ENCODE measurements around the gene NKX6-2.

The NKX6-2 gene

GRCh38 chr10:132783940-132784865 lies 1.7 kb downstream of the NKX6-2 start:
- TF ChIP-seq Cebpa-rat (IDR thresholded peaks at IDR 0.05), result no peak
- Histone ChIP-seq H3K27ac (no peak overlapping the region), H3K27me3 (peaks cover 24% of the 10 kb centered on the region), H3K36me3 (peaks cover 27% of the 10 kb centered on the region), H3K9ac (no peak overlapping the region), H4K20me1 (peaks cover 7% of the 10 kb centered on the region; the same call in 1 of the 2 replicates), H3K4me3 (peak overlapping the region; percentile 22; the same call in 1 of the 2 replicates), H3K4me1 (peaks cover 13% of the 10 kb centered on the region), H3K4me2 (no peak overlapping the region), H3K9me3 (peaks cover 54% of the 10 kb centered on the region)

DNA sequence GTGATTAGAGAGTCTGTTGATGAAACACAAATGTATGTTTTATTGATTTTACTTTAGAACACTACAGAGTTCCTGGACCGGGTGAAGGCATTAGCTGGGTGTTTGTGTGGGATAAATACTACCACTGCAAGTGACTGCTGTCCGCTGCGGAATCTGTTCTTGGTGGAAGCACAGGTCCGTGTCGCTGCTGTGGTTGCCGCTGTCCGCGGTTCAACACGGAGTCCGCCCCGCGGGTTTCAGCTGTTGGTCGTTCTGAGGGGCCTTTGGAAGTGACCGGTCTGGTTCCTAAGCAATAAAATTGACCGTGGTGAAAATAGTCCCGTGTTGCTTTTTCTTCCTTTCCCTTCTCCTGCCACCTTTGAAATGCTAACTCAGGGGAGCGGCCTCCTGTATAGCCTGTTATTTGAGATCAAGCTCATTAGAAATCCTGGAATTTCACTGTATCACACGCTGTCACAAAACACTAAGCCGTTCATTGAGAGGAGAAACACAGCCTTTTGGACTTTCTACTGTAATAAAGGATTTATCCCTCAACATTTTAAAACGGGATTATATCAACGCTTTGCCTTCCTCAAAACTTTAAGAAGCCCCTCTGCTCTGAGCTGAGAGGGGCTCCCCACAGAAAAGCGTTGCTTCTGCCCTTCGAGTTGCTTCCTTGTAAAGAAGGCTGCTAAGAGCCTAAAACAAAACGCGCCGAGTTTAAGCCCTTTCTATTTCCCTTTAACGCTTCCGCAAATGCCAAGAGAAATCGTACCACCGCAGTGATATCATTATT lies 2.6 kb downstream of the NKX6-2 start:
- peaks cover 22% of the 10 kb centered on the region for H3K4me1 ChIP-seq
- H3K9me3 ChIP-seq, result peaks cover 46% of the 10 kb centered on the region
- H3K36me3 ChIP-seq, result peaks cover 27% of the 10 kb centered on the region
- H3K4me3 ChIP-seq, result no peak overlapping the region
- TF ChIP-seq Cebpa-rat (IDR thresholded peaks at IDR 0.05), result no peak
- peaks cover 15% of the 10 kb centered on the region for H3K27me3 ChIP-seq
- H3K27ac ChIP-seq, result no peak overlapping the region
- H3K4me2 ChIP-seq, result no peak overlapping the region
- no peak overlapping the region for H3K9ac ChIP-seq
- H4K20me1 ChIP-seq, result peaks cover 15% of the 10 kb centered on the region; the same call in 1 of the 2 replicates

GRCh38 chr10:132781556-132781955 lies 4.4 kb downstream of the NKX6-2 start:
- Histone ChIP-seq H3K9me3 (peaks cover 29% of the 10 kb centered on the region), H3K9ac (no peak overlapping the region), H4K20me1 (peaks cover 20% of the 10 kb centered on the region; the same call in 1 of the 2 replicates), H3K27ac (no peak overlapping the region), H3K4me1 (peaks cover 40% of the 10 kb centered on the region), H3K36me3 (peaks cover 34% of the 10 kb centered on the region), H3K4me3 (no peak overlapping the region), H3K27me3 (no peaks in the 10 kb centered on the region), H3K4me2 (no peak overlapping the region)
- no peak for TF ChIP-seq Cebpa-rat (IDR thresholded peaks at IDR 0.05)

- H3K4me3 ChIP-seq, result no peak overlapping the region
- no peak overlapping the region for H3K4me2 ChIP-seq
- H4K20me1 ChIP-seq, result peaks cover 32% of the 10 kb centered on the region; the same call in 1 of the 2 replicates
- peaks cover 34% of the 10 kb centered on the region for H3K36me3 ChIP-seq
- H3K9ac ChIP-seq, result no peak overlapping the region
- no peak overlapping the region for H3K27ac ChIP-seq
- H3K27me3 ChIP-seq, result no peaks in the 10 kb centered on the region
- TF ChIP-seq Cebpa-rat (IDR thresholded peaks at IDR 0.05), result no peak
- H3K4me1 ChIP-seq, result peaks cover 52% of the 10 kb centered on the region
- peaks cover 19% of the 10 kb centered on the region for H3K9me3 ChIP-seq
These were observed 5.6 kb downstream of the NKX6-2 start for GRCh38 chr10:132780356-132780755.

GRCh38 chr10:132779549-132780294 lies 6.2 kb downstream of the NKX6-2 start:
- Histone ChIP-seq H3K4me2 (peak overlapping the region; percentile 91), H3K4me3 (no peak overlapping the region), H3K36me3 (peaks cover 34% of the 10 kb centered on the region), H3K4me1 (peaks cover 55% of the 10 kb centered on the region), H4K20me1 (peaks cover 34% of the 10 kb centered on the region; the same call in 1 of the 2 replicates), H3K27me3 (no peaks in the 10 kb centered on the region), H3K9ac (no peak overlapping the region), H3K9me3 (peaks cover 13% of the 10 kb centered on the region), H3K27ac (0 out of 2 replicates have a peak overlapping the region, but pooled peaks have one; percentile 48)
- no peak for TF ChIP-seq Cebpa-rat (IDR thresholded peaks at IDR 0.05)

GRCh38 chr10:132777441-132777840 lies 8.5 kb downstream of the NKX6-2 start:
- H4K20me1 ChIP-seq, result peaks cover 34% of the 10 kb centered on the region; the same call in 1 of the 2 replicates
- H3K9me3 ChIP-seq, result peaks cover 4% of the 10 kb centered on the region; the same call in 1 of the 2 replicates
- no peak overlapping the region for H3K27ac ChIP-seq
- H3K4me1 ChIP-seq, result peaks cover 67% of the 10 kb centered on the region
- no peak overlapping the region for H3K4me3 ChIP-seq
- no peak for TF ChIP-seq Cebpa-rat (IDR thresholded peaks at IDR 0.05)
- H3K36me3 ChIP-seq, result peaks cover 23% of the 10 kb centered on the region
- peak overlapping the region; percentile 91 for H3K4me2 ChIP-seq
- no peaks in the 10 kb centered on the region for H3K27me3 ChIP-seq
- no peak overlapping the region for H3K9ac ChIP-seq

DNA sequence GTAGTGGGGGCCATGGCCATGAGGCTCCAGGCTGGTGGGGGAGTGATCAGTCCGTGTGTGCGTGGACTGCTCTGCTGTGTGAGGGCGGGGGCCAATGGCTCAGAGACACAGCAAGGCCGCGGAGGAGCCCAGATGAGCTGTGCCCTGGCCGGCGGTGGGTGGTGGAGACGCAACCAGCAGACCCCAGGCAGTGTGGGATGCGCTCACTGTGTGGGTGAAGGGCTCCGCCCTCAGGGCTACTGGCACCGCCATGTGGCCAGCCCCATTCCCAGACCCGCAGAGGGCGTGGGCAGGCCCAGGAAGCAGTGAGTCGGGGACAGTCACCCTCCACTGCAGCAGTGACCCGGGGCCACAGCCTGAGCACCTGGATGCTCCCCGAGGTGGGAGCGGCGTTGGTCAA lies 9.1 kb downstream of the NKX6-2 start:
- no peak for TF ChIP-seq Cebpa-rat (IDR thresholded peaks at IDR 0.05)
- no peak overlapping the region for H3K4me3 ChIP-seq
- peak overlapping the region; percentile 91 for H3K4me2 ChIP-seq
- peaks cover 34% of the 10 kb centered on the region; the same call in 1 of the 2 replicates for H4K20me1 ChIP-seq
- no peak overlapping the region for H3K9ac ChIP-seq
- H3K4me1 ChIP-seq, result peaks cover 67% of the 10 kb centered on the region
- no peak overlapping the region for H3K27ac ChIP-seq
- H3K9me3 ChIP-seq, result peaks cover 4% of the 10 kb centered on the region; the same call in 1 of the 2 replicates
- peaks cover 18% of the 10 kb centered on the region for H3K36me3 ChIP-seq
- H3K27me3 ChIP-seq, result no peaks in the 10 kb centered on the region

- no peak overlapping the region for H3K9ac ChIP-seq
- no peak for TF ChIP-seq Cebpa-rat (IDR thresholded peaks at IDR 0.05)
- 0 out of 2 replicates have a peak overlapping the region, but pooled peaks have one; percentile 24 for H3K27ac ChIP-seq
These were observed 9.8 kb downstream of the NKX6-2 start for GRCh38 chr10:132776186-132776585.

More at GRCh38 chr10:132776186-132776585, 9.8 kb downstream of the NKX6-2 start:
- Histone ChIP-seq H3K4me3 (no peak overlapping the region), H3K9me3 (peaks cover 4% of the 10 kb centered on the region; the same call in 1 of the 2 replicates), H3K36me3 (peaks cover 12% of the 10 kb centered on the region), H4K20me1 (peaks cover 34% of the 10 kb centered on the region; the same call in 1 of the 2 replicates), H3K4me2 (peak overlapping the region; percentile 91), H3K4me1 (peaks cover 67% of the 10 kb centered on the region), H3K27me3 (no peaks in the 10 kb centered on the region)
